Mesendoderm (in vitro differentiated cells): ENCODE measurements around the gene KRTAP9-1.
"Not testable (repeated sequence)": the region's sequence is repeated elsewhere in the genome, so short reads cannot be mapped to it uniquely, and the experiment has no call there.

Experiments used
- DNase-seq: peaks from one replicate; pipeline ENCODE4 v3.0.0; 2013
- H2AK5ac ChIP-seq: 2 replicates; pipeline ENCODE4 v1.6.1; 2013; ENCODE audit warnings: low read length, inconsistent platforms
- H2BK120ac ChIP-seq: 2 replicates; pipeline ENCODE4 v1.6.1; 2013; ENCODE audit warnings: low read depth, mild to moderate bottlenecking, low read length, moderate library complexity, mixed read lengths
- H2BK15ac ChIP-seq: replicated peaks from 2 replicates; pipeline ENCODE4 v1.6.1; 2013; ENCODE audit warnings: low read depth, mild to moderate bottlenecking, moderate library complexity
- H2BK5ac ChIP-seq: 2 replicates; pipeline ENCODE4 v1.6.1; 2013; ENCODE audit warnings: low read length, inconsistent platforms
- H3K18ac ChIP-seq: 2 replicates; pipeline ENCODE4 v1.6.1; 2013; ENCODE audit warnings: mild to moderate bottlenecking, low read length, mixed read lengths
- H3K23ac ChIP-seq: one replicate; pipeline ENCODE4 v1.6.1; 2013; ENCODE audit warnings: low read length
- H3K27ac ChIP-seq: 2 replicates; pipeline ENCODE4 v1.5.1; 2013; ENCODE audit warnings: low read depth, mild to moderate bottlenecking, inconsistent platforms, low read length, moderate library complexity
- H3K27me3 ChIP-seq: 2 replicates; pipeline ENCODE4 v1.6.1; 2013; ENCODE audit warnings: low read length, control low read depth, mild to moderate bottlenecking, inconsistent platforms; ENCODE audit not compliant: insufficient read depth, poor library complexity
- H3K36me3 ChIP-seq: 2 replicates; pipeline ENCODE4 v1.6.1; 2013; ENCODE audit warnings: low read length, inconsistent platforms; ENCODE audit not compliant: control insufficient read depth, insufficient read depth
- H3K4ac ChIP-seq: one replicate; pipeline ENCODE4 v1.6.1; 2013; ENCODE audit warnings: low read depth, mild to moderate bottlenecking, low read length, moderate library complexity
- H3K4me1 ChIP-seq: 2 replicates; pipeline ENCODE4 v1.6.1; 2013; ENCODE audit warnings: low read depth, low read length, inconsistent platforms; ENCODE audit not compliant: control insufficient read depth
- H3K4me2 ChIP-seq: 2 replicates; pipeline ENCODE4 v1.6.1; 2013; ENCODE audit warnings: low read length
- H3K4me3 ChIP-seq: 2 replicates; pipeline ENCODE4 v1.5.1; 2013; ENCODE audit warnings: mild to moderate bottlenecking, low read length
- H3K56ac ChIP-seq: one replicate; pipeline ENCODE4 v1.6.1; 2013; ENCODE audit warnings: low read length
- H3K79me1 ChIP-seq: 2 replicates; pipeline ENCODE4 v1.6.1; 2013; ENCODE audit warnings: low read length, inconsistent platforms
- H3K79me2 ChIP-seq: 2 replicates; pipeline ENCODE4 v1.6.1; 2013; ENCODE audit warnings: mild to moderate bottlenecking, low read length; ENCODE audit not compliant: control insufficient read depth, insufficient read depth
- H3K9ac ChIP-seq: 2 replicates; pipeline ENCODE4 v1.6.1; 2013; ENCODE audit warnings: low read length, inconsistent platforms
- H4K5ac ChIP-seq: one replicate; pipeline ENCODE4 v1.6.1; 2013; ENCODE audit warnings: low read length
- H4K8ac ChIP-seq: one replicate; pipeline ENCODE4 v1.6.1; 2013; ENCODE audit warnings: low read depth, mild to moderate bottlenecking, control low read depth, low read length, moderate library complexity
- WGBS: extraction: QIAGEN DNeasy Blood & Tissue Kit; methylation state at CpG from one replicate; pipeline ENCODE4 v1.1.7; 2013; ENCODE audit warnings: low lambda C conversion rate, missing lambda C conversion rate; ENCODE audit not compliant: insufficient coverage; ENCODE audit errors: extremely low coverage; 5-methylcytosine and 5-hydroxymethylcytosine counted together

KRTAP9-1 gene

GRCh38 chr17:41153856-41154255, 35.8 kb upstream of the KRTAP9-1 start:
- no peak overlapping the region for H3K4ac ChIP-seq
- H3K4me3 ChIP-seq: no peak overlapping the region
- no peaks in the 10 kb centered on the region for H3K27me3 ChIP-seq
- WGBS: no CpG with 5 or more reads among the region's 2 CpGs
- no peak overlapping the region for H2BK15ac ChIP-seq
- no peaks in the 10 kb centered on the region for H3K4me1 ChIP-seq
- no peak overlapping the region for H2AK5ac ChIP-seq
- no peak overlapping the region for H4K5ac ChIP-seq
- no peak overlapping the region for H4K8ac ChIP-seq
- no peak overlapping the region for H3K9ac ChIP-seq
- no peak overlapping the region for H3K56ac ChIP-seq
- H3K23ac ChIP-seq: no peak overlapping the region
- no peak overlapping the region for H2BK5ac ChIP-seq
- no peak overlapping the region for H3K4me2 ChIP-seq
- H3K27ac ChIP-seq: no peak overlapping the region
- H3K36me3 ChIP-seq: no peaks in the 10 kb centered on the region
- DNase-seq: no peak
- no peaks in the 10 kb centered on the region for H3K79me2 ChIP-seq
- no peak overlapping the region for H3K18ac ChIP-seq
- no peak overlapping the region for H2BK120ac ChIP-seq
- no peaks in the 10 kb centered on the region for H3K79me1 ChIP-seq

DNA sequence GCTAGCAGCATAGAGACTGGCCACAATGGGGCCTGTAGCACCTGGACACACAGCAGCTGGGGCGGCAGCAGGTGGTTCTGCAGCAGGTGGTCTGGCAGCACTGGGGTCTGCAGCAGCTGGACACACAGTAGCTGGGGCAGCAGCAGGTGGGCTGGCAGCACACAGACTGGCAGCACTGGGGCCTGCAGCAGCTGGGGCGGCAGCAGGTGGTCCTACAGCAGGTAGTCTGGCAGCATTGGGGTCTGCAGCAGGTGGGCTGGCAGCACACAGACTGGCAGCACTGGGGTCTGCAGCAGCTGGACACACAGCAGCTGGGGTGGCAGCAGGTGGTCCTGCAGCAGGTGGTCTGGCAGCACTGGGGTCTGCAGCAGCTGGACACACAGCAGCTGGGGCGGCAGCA, 29.5 kb upstream of the KRTAP9-1 start:
- not testable (repeated sequence) for DNase-seq, H3K56ac ChIP-seq, H3K36me3 ChIP-seq, H3K23ac ChIP-seq, H3K79me1 ChIP-seq, H2BK15ac ChIP-seq, H3K9ac ChIP-seq, H4K8ac ChIP-seq, H4K5ac ChIP-seq, H2BK120ac ChIP-seq, H3K4ac ChIP-seq, H2BK5ac ChIP-seq, H3K4me2 ChIP-seq, H3K4me1 ChIP-seq, H2AK5ac ChIP-seq, H3K27ac ChIP-seq, H3K18ac ChIP-seq, H3K27me3 ChIP-seq, H3K79me2 ChIP-seq, H3K4me3 ChIP-seq
- WGBS: no CpG with 5 or more reads among the region's 3 CpGs

DNA sequence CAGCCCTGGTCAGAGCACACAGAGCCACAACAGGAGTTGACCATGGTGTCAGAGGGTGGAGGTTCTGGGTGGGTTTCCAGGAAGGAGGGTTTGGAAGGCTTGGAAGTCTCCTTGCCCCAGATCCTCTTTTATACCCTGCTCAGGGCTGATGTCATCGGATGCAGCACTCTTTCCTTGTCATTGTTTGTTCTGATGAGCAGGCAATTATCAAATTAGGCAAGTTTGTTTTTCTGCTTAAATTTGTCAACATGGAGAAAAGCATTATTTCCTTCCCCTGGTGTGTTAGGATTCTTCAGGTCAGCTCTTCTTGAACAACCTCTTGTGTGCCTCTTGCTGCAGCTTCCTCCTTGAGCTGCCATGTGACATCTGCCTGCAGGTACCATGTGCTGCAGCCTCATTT, 29.0 kb upstream of the KRTAP9-1 start, which contains the start of gene KRTAP4-4:
KRTAP4-4 (minus strand) TSS at position 101 of the 400 bp plus-strand sequence; CDS start at position 44, 57 bp downstream.
- Histone ChIP-seq H3K79me1 (no peaks in the 10 kb centered on the region), H2BK120ac (no peak within 1 kb of the TSS), H2BK5ac (no peak within 1 kb of the TSS), H3K56ac (no peak within 1 kb of the TSS), H4K8ac (no peak within 1 kb of the TSS), H3K4me1 (no peaks in the 10 kb centered on the region), H3K4me3 (no peak within 1 kb of the TSS), H4K5ac (no peak within 1 kb of the TSS), H3K27ac (no peak within 1 kb of the TSS), H2BK15ac (no peak within 1 kb of the TSS), H3K27me3 (no peaks in the 10 kb centered on the region), H3K4ac (no peak within 1 kb of the TSS), H3K4me2 (no peak within 1 kb of the TSS), H2AK5ac (no peak within 1 kb of the TSS), H3K18ac (no peak within 1 kb of the TSS), H3K23ac (no peak within 1 kb of the TSS), H3K9ac (no peak within 1 kb of the TSS), H3K79me2 (no peaks in the 10 kb centered on the region), H3K36me3 (no peaks in the 10 kb centered on the region)
- WGBS: no CpG with 5 or more reads among the region's 1 CpG
- DNase-seq: no peak

DNA sequence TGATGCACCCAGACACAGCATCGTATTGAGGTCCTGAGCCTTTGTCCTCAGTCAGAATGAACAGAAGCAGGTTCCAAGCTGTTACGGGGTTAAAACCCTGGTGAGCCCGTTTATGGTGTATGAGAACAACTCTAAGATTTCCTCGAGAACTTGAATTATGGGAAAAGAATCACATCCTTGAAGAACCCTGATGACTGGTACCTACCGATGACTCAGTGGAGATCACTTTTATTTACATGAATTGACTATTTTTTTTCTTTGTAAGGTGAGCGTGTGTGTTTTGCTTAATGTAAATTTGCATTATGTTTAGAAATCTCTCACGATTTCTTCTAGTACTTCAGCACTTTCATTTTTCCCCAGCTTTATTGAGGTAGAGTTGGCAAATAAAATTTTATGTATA, 25.9 kb upstream of the KRTAP9-1 start:
- H3K23ac ChIP-seq: no peak overlapping the region
- H3K4ac ChIP-seq: no peak overlapping the region
- no peaks in the 10 kb centered on the region for H3K79me2 ChIP-seq
- no peak overlapping the region for H3K4me2 ChIP-seq
- H3K56ac ChIP-seq: no peak overlapping the region
- H2BK15ac ChIP-seq: no peak overlapping the region
- WGBS: no CpG with 5 or more reads among the region's 7 CpGs
- H3K27ac ChIP-seq: no peak overlapping the region
- H3K79me1 ChIP-seq: no peaks in the 10 kb centered on the region
- no peak overlapping the region for H2AK5ac ChIP-seq
- H4K8ac ChIP-seq: no peak overlapping the region
- H3K18ac ChIP-seq: no peak overlapping the region
- no peak overlapping the region for H2BK5ac ChIP-seq
- H3K4me3 ChIP-seq: no peak overlapping the region
- DNase-seq: no peak
- H3K27me3 ChIP-seq: no peaks in the 10 kb centered on the region
- no peak overlapping the region for H2BK120ac ChIP-seq
- H3K36me3 ChIP-seq: no peaks in the 10 kb centered on the region
- H3K4me1 ChIP-seq: no peaks in the 10 kb centered on the region
- H4K5ac ChIP-seq: no peak overlapping the region
- no peak overlapping the region for H3K9ac ChIP-seq

- Histone ChIP-seq H3K79me2 (no peaks in the 10 kb centered on the region), H3K36me3 (no peaks in the 10 kb centered on the region), H2BK120ac (no peak overlapping the region), H3K4me2 (no peak overlapping the region), H3K18ac (no peak overlapping the region), H2BK5ac (no peak overlapping the region), H3K4me3 (no peak overlapping the region), H3K9ac (no peak overlapping the region), H3K4me1 (no peaks in the 10 kb centered on the region), H4K5ac (no peak overlapping the region), H4K8ac (no peak overlapping the region), H3K56ac (no peak overlapping the region), H3K23ac (no peak overlapping the region), H3K79me1 (no peaks in the 10 kb centered on the region), H3K27me3 (no peaks in the 10 kb centered on the region), H3K4ac (no peak overlapping the region), H3K27ac (no peak overlapping the region), H2BK15ac (no peak overlapping the region), H2AK5ac (no peak overlapping the region)
- DNase-seq: peak; percentile 10
- WGBS: no CpG with 5 or more reads among the region's 7 CpGs
Measured at GRCh38 chr17:41167561-41167960, 22.1 kb upstream of the KRTAP9-1 start.

- no peak within 1 kb of the TSS for H3K27ac ChIP-seq
- H3K4ac ChIP-seq: no peak within 1 kb of the TSS
- H2BK15ac ChIP-seq: no peak within 1 kb of the TSS
- H3K27me3 ChIP-seq: no peaks in the 10 kb centered on the region
- no peak within 1 kb of the TSS for H4K5ac ChIP-seq
- H2BK5ac ChIP-seq: no peak within 1 kb of the TSS
- no peak within 1 kb of the TSS for H3K18ac ChIP-seq
- H3K79me2 ChIP-seq: no peaks in the 10 kb centered on the region
- H4K8ac ChIP-seq: no peak within 1 kb of the TSS
- no peaks in the 10 kb centered on the region for H3K4me1 ChIP-seq
- no peak within 1 kb of the TSS for H2BK120ac ChIP-seq
- H3K4me3 ChIP-seq: no peak within 1 kb of the TSS
- no peaks in the 10 kb centered on the region for H3K36me3 ChIP-seq
- no peak for DNase-seq
- H3K23ac ChIP-seq: no peak within 1 kb of the TSS
- H3K79me1 ChIP-seq: no peaks in the 10 kb centered on the region
- no CpG with 5 or more reads among the region's 1 CpG for WGBS
- H2AK5ac ChIP-seq: no peak within 1 kb of the TSS
- H3K56ac ChIP-seq: no peak within 1 kb of the TSS
- H3K4me2 ChIP-seq: no peak within 1 kb of the TSS
- H3K9ac ChIP-seq: no peak within 1 kb of the TSS
Measured at GRCh38 chr17:41168121-41168520, 21.6 kb upstream of the KRTAP9-1 start, which contains the start of gene KRTAP4-3. Gene KRTAP4-3, minus strand, starts transcription at chr17:41168221. Its CDS starts 49 bp downstream, at chr17:41168172.
